Measurements from ENCODE around the gene KANK4. TPM values are rescaled to one million over a fixed set of nuclear protein-coding genes. Genes with fewer than 3 reads are reported as not detected.
"Not testable (repeated sequence)": the region's sequence is repeated elsewhere in the genome, so short reads cannot be mapped to it uniquely, and the experiment has no call there.

KANK4 gene
- polyA plus RNA-seq, 1 donor, result 10.1 TPM

- DNase-seq (ENCODE audit: low read depth), result no peak
These were observed 47.1 kb downstream of the KANK4 start for GRCh38 chr1:62271948-62272728.

GRCh38 chr1:62271134-62271533, 48.1 kb downstream of the KANK4 start:
- no peak for DNase-seq (ENCODE audit: low read depth)

- DNase-seq (ENCODE audit: low read depth), result no peak
These were observed 49.3 kb downstream of the KANK4 start for GRCh38 chr1:62269851-62270495.

GRCh38 chr1:62269439-62269838, 49.8 kb downstream of the KANK4 start:
- DNase-seq (ENCODE audit: low read depth), result no peak

DNA sequence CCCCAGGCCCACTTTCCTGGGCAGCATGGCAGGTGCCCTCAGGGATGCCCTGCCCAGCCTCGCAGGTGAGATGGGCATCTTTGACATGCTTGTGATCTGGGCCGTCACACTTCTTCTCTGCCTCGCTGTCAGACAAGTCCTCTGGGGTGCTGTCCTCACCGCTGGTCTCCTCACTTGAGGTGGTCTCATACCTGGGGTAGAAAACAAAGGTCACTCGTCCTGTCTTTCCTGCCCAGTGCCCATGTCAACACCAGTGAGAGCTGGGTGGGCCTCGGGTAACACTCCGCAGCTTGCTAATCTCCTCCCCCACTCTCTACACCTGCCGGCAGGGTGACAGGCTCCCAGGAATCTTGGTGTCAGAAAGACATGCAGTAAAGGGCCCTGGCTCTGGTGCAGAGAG, 50.9 kb downstream of the KANK4 start:
- no peak for DNase-seq (ENCODE audit: low read depth)

DNA sequence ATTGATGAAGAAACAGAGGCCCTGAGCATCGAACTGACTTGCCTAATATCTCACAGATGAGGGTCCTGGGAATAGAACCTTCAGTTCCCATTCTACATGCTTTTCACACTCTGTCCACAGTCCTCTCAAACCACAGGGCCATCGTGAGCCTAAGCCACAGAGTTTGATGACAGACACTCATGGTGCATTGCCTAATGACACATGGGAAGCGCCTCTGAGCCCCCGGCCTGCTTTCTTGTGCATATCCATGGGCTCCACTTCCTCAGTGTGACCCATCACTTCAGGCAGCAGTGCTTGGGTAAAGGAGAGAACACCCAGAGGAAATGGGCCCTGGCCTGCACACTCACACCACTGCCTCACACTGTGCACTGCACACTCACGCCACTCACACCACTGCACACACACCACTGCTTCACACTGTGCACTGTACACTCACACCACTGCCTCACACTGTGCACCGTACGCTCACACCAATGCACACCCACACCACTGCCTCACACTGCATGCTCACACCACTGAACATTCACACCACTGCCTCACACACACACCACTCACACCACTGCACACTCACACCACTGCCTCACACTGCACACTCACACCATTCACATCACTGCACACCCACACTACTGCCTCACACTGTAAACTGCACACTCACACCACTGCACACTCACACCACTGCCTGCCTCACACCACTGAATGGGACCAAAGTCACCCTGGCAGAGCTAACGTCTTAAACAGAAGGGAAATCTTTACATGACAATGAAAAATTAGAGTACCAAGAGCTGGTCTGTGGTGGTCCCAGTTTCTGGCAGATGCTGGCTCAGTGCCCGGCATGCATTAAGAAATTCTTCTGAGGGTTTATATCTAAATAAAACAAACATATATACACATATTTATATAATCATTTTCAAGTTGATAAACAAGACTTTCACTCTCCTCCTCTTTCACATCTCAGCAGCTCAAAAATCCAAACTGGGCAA, 53.0 kb downstream of the KANK4 start:
- no peak for DNase-seq (ENCODE audit: low read depth)

DNA sequence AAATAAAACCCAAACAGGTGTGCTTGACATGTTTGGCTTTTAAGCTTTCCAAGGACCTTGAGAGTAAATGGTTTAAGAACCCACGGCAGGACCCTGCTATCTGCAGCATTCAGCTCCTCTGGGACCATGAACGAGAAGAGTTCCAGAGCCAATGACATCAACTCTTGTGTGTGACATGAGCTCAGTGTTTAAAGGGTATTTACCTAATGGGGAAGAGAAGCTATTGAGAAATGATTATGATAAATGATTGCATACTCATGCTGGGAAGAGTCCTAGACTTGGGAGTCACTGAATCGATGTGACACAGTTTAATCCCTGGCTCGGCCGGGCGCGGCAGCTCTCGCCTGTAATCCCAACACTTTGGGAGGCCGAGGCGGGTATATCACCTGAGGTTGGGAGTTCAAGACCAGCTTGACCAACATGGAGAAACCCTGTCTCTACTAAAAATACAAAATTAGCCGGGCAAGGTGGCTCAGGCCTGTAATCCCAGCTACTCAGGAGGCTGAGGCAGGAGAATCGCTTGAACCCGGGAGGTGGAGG, 55.4 kb downstream of the KANK4 start:
- DNase-seq (ENCODE audit: low read depth), result no peak

DNA sequence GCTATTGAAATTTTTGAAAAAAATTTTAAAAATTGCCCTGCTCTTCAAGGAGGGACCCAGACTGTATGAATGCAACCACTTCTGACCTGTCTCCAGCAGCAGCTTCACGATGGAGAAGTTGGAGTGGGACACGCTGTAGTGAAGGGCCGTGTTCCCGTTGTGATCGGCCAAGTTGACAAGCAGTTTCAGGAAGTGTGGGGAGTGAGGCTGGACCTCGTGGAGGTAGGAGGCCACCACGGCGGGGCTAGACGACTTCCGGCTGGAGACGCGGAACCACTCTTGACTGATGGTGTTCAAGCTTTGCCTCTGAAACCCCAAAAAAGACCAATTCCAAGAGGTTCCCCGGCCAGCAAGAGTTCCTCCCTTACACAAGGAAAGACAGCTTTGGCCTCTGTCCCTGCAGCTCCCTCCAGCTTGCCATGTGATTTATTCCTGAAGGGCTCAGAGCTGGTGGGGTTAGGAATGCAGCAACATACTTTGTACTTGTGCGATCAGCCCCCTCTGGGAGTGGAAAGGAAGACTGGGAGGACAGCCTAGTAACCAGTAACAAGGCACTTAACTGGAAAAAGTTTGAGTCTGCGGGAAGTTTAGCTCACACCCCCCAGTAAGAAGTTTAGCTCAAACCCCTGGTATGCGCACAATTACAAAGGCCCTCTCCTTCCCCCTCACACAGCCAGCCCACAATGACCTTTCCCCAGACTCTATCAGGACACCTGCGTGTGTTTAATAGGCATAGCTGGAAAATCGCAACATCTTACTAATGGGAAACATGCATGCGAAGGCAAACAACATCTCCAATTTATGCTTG, 56.0 kb downstream of the KANK4 start:
- DNase-seq (ENCODE audit: low read depth), result no peak

- DNase-seq (ENCODE audit: low read depth), result no peak
These were observed 58.5 kb downstream of the KANK4 start for GRCh38 chr1:62260688-62261087.

DNA sequence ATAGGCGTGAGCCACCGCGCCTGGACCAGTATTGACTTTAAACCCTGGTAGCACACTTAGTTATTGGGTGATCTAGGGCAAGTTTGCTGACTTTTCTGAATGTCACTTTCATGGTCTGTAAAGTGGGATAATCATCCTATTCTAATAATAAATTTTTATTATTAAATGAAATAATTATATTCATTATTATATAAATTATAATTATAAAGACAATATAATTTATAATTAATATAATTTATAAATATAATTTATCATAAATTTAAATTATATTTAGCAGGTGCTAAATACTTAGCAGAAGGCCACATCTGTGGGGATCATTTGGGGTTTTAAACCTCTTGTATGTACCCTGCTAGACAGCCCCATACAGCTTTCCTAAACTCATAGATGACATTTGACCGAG, 59.7 kb downstream of the KANK4 start:
- no peak for DNase-seq (ENCODE audit: low read depth)

DNA sequence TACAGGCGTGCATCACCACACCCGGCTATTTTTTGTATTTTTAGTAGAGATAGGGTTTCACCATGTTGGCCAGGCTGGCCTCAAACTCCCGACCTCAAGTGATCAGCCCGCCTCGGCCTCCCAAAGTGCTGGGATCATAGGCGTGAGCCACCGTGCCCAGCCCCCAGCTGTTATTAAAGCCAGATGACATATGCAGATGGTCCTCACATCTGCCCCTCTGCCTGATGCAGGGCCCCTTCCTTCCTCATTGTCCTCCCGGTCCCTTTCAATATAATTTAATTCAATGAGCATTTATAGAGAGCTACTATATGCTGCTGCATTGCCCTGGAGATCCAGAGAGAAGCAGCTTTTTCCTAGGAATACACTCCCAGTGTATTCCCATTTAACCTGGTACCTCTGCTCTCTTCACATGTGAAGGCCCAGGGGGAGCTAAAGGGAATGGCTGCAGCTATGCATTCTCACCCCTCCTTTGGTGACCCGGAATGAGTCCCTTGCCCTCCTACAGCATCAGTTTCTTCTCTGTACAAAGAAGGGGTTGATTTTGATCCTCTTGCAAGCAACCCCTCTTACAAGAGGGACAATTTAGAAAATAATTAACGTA, 69.0 kb downstream of the KANK4 start:
- no peak for DNase-seq (ENCODE audit: low read depth)

GRCh38 chr1:62247391-62248168, 71.7 kb downstream of the KANK4 start:
- DNase-seq (ENCODE audit: low read depth), result no peak

DNA sequence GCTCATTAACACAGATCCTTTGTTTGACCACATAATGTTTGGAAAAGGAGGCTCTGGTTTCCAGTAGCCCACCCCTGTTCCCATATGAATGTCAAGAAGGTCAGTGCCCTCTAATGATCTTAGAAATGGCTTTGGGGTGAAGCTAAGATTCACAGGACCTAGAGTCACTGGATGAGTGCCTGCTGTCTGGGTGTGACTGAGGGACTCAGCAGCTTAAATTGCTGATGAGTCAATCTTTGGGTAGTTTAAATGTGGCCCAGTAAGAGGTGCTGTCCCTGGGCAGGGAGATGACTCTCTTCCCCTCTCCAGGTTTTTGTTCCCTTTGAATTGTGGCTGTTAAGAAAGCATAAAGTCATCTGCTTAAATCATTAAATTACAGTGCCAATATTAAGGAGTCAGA, 74.0 kb downstream of the KANK4 start:
- no peak for DNase-seq (ENCODE audit: low read depth)

DNA sequence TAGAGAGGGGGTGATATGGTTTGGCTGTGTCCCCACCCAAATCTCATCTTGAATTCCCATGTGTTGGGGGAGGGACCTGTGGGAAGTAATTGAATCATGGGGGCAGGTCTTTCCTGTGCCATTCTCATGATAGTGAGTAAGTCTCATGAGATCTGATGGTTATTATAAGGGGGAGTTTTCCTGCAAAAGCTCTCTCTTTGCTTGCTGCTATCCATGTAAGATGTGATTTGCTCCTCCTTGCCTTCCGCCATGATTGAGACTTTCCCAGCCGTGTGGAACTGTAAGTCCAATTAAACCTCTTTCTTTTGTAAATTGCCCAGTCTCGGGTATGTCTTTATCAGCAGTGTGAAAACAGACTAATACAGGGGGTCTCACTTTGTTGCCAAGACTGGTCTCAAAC, 74.9 kb downstream of the KANK4 start:
- DNase-seq (ENCODE audit: low read depth), result not testable (repeated sequence)

GRCh38 chr1:62241371-62242131, 77.7 kb downstream of the KANK4 start:
- no peak for DNase-seq (ENCODE audit: low read depth)

GRCh38 chr1:62240651-62241370, 78.4 kb downstream of the KANK4 start:
- DNase-seq (ENCODE audit: low read depth), result no peak

DNA sequence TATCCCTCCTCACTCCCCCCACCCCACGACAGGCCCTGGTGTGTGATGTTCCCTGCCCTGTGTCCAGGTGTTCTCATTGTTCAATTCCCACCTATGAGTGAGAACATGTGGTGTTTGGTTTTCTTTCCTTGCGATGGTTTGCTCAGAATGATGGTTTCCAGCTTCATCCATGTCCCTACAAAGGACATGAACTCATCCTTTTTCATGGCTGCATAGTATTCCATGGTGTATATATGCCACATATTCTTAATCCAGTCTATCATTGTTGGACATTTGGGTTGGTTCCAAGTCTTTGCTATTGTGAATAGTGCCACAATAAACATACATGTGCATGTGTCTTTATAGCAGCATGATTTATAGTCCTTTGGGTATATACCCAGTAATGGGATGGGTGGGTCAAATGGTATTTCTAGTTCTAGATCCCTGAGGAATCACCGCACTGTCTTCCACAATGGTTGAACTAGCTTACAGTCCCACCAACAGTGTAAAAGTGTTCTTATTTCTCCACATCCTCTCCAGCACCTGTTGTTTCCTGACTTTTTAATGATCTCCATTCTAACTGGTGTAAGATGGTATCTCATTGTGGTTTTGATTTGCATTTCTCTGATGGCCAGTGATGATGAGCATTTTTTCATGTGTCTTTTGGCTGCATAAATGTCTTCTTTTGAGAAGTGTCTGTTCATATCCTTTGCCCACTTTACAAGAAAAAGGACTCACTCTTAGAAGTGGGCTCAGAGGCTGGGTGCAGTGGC, 79.4 kb downstream of the KANK4 start:
- DNase-seq (ENCODE audit: low read depth), result not testable (repeated sequence)

DNA sequence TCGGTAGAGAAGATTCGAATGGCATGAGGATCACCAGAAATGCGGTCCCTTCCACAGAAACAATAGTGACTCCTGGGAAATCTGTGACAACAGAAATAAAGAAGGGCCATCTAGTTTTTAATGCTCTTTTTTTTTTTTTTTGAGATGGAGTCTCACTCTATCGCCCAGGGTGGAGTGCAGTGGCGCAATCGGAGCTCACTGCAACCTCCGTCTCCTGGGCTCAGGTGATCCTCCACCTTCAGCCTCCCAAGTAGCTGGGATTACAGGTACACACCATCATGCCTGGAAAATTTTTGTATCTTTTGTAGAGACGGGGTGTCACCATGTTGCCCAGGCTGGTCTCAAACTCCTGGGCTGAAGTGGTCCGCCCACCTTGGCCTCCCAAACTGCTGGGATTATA, 80.7 kb downstream of the KANK4 start:
- no peak for DNase-seq (ENCODE audit: low read depth)

Measured in forelimb muscle (tissue), 1 donor.